Keratinocyte (primary cell): ENCODE results near the gene P3H2. TPM values are rescaled to one million over a fixed set of nuclear protein-coding genes. Genes with fewer than 3 reads are reported as not detected.

Experiments used
- DNase-seq: peaks from one replicate; pipeline ENCODE4 v3.0.0-alpha.2; 2011; ENCODE audit warnings: low read depth, missing footprints, low spot score
- FAIRE-seq: peaks from 2 replicates; lab custom pipeline; 2011; peaks lifted over from hg19 to GRCh38; lab: Jason Lieb, UNC
- H2AFZ ChIP-seq: 2 replicates; pipeline ENCODE4 v1.6.0; 2012; ENCODE audit warnings: low read length, control low read depth, inconsistent platforms; ENCODE audit not compliant: control insufficient read depth
- H3K27ac ChIP-seq: 2 replicates; pipeline ENCODE4 v1.5.1; 2011; ENCODE audit warnings: low read length; ENCODE audit not compliant: control insufficient read depth, insufficient read depth
- H3K27me3 ChIP-seq: 3 replicates; pipeline ENCODE4 v1.6.0; 2011; ENCODE audit warnings: low read length; ENCODE audit not compliant: control insufficient read depth, insufficient read depth; ENCODE audit errors: extremely low read depth
- H3K36me3 ChIP-seq, 2 experiments: 2 replicates in 1 of 2; 3 replicates in 1 of 2; pipeline ENCODE4 v1.5.1; 2011; ENCODE audit warnings: low read length in 2 of 2, mild to moderate bottlenecking in 1 of 2; ENCODE audit not compliant: control insufficient read depth in 2 of 2, insufficient read depth in 2 of 2; ENCODE audit errors: extremely low read depth in 1 of 2
- H3K4me1 ChIP-seq: 3 replicates; pipeline ENCODE4 v1.5.1; 2011; ENCODE audit warnings: low read length; ENCODE audit not compliant: control insufficient read depth, insufficient read depth; ENCODE audit errors: extremely low read depth
- H3K4me2 ChIP-seq: 3 replicates; pipeline ENCODE4 v1.6.0; 2011; ENCODE audit warnings: low read depth, low read length; ENCODE audit not compliant: control insufficient read depth, insufficient read depth; ENCODE audit errors: extremely low read depth
- H3K4me3 ChIP-seq, 3 experiments: fragments of 200-600 bp in 1 of 3; sonication (generic) in 1 of 3; 2 replicates in 2 of 3; 3 replicates in 1 of 3; pipeline ENCODE4 v1.5.1; 2011 to 2016; ENCODE audit warnings: low read length in 3 of 3, mild to moderate bottlenecking in 3 of 3, control low read depth in 2 of 3, inconsistent platforms in 1 of 3, low read depth in 1 of 3, mixed read lengths in 1 of 3, mixed run types in 1 of 3, moderate library complexity in 1 of 3; ENCODE audit not compliant: control insufficient read depth in 2 of 3, insufficient read depth in 2 of 3; ENCODE audit errors: extremely low read depth in 1 of 3
- H3K79me2 ChIP-seq: 2 replicates; pipeline ENCODE4 v1.6.0; 2012; ENCODE audit warnings: low read length; ENCODE audit not compliant: control insufficient read depth, insufficient read depth
- H3K9ac ChIP-seq: 3 replicates; pipeline ENCODE4 v1.6.0; 2011; ENCODE audit warnings: low read length; ENCODE audit not compliant: control insufficient read depth, insufficient read depth; ENCODE audit errors: extremely low read depth
- H3K9me1 ChIP-seq: 3 replicates; pipeline ENCODE4 v1.6.0; 2011; ENCODE audit warnings: low read length; ENCODE audit not compliant: control insufficient read depth, insufficient read depth; ENCODE audit errors: extremely low read depth
- H3K9me3 ChIP-seq: 2 replicates; pipeline ENCODE4 v1.5.1; 2012; ENCODE audit warnings: low read depth, low read length; ENCODE audit not compliant: control insufficient read depth
- H4K20me1 ChIP-seq: 3 replicates; pipeline ENCODE4 v1.6.0; 2011; ENCODE audit warnings: low read length; ENCODE audit not compliant: control insufficient read depth, insufficient read depth; ENCODE audit errors: extremely low read depth
- EZH2 ChIP-seq: IDR thresholded peaks from one replicate; pipeline ENCODE4 v1.6.1; 2012; ENCODE audit warnings: inconsistent platforms, mild to moderate bottlenecking, low read length, moderate library complexity
- dilution Hi-C: fragments of 300-500 bp; cut with MboI; formaldehyde crosslinking; loops from one replicate; pipeline ENCODE4 v1.7.0; 2020; ENCODE audit warnings: low sequenced_read_pairs; ENCODE audit not compliant: extremely low pct_ligation_motif_present
- polyA plus RNA-seq, 5 experiments: library from polyadenylated mRNA; depleted of rRNA in 3 of 5; stranded (reverse) in 3 of 5; stranded (forward) in 1 of 5; unstranded in 1 of 5; fragments of >200 nt; gene quantifications; 1 replicate in 1 of 5; 2 replicates in 3 of 5; 3 replicates in 1 of 5; pipeline versions ENCODE4 v1.2.1 to v1.2.3, GENCODE V29; 2011 to 2012; ENCODE audit warnings: missing spikeins in 2 of 5, low read depth in 1 of 5, low replicate concordance in 1 of 5
- TF ChIP-seq, protein P1 (sequence below), 3 experiments: IDR thresholded peaks in 1 of 3; conservative IDR thresholded peaks in 1 of 3; optimal IDR thresholded peaks in 1 of 3; 2 replicates in 2 of 3; 3 replicates in 1 of 3; pipeline versions ENCODE3 to v1.5.1; 2011; ENCODE audit warnings: low read length in 3 of 3, mild to moderate bottlenecking in 3 of 3, moderate library complexity in 2 of 3, control low read depth in 1 of 3, inconsistent platforms in 1 of 3; ENCODE audit not compliant: insufficient read depth in 2 of 3; ENCODE audit errors: extremely low read depth in 1 of 3

Gene P3H2
- polyA plus RNA-seq, 1 donor (not counting 4 experiments of a cell fraction or from before 2014, with no cell fraction given), result 115 TPM

DNA sequence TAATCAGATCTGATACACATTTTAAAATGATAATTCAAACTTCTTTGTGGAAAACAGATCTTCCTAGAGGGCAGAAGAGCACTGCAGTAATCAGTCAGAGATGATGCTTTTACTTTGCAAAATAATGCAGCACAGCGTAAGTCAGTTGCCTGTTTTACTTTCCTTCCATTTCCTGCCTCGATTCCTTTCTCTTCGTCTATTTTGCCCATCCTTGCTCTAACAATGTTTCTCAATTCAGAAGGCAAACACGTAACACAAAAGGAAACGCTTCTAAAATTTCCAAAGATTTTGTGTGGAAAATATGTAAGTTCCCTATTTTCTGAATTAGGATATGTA lies 119.9 kb downstream of the P3H2 start:
- H3K4me2 ChIP-seq, result no peak overlapping the region
- DNase-seq (no peak), FAIRE-seq (no peak)
- H4K20me1 ChIP-seq, result no peaks in the 10 kb centered on the region
- H3K9ac ChIP-seq, result no peak overlapping the region
- H3K36me3 ChIP-seq, result no peaks in the 10 kb centered on the region
- no peaks in the 10 kb centered on the region for H3K9me1 ChIP-seq
- H3K9me3 ChIP-seq, result no peaks in the 10 kb centered on the region
- H3K79me2 ChIP-seq, result peaks cover 22% of the 10 kb centered on the region
- TF ChIP-seq EZH2, result no peak
- TF ChIP-seq, protein P1, sequence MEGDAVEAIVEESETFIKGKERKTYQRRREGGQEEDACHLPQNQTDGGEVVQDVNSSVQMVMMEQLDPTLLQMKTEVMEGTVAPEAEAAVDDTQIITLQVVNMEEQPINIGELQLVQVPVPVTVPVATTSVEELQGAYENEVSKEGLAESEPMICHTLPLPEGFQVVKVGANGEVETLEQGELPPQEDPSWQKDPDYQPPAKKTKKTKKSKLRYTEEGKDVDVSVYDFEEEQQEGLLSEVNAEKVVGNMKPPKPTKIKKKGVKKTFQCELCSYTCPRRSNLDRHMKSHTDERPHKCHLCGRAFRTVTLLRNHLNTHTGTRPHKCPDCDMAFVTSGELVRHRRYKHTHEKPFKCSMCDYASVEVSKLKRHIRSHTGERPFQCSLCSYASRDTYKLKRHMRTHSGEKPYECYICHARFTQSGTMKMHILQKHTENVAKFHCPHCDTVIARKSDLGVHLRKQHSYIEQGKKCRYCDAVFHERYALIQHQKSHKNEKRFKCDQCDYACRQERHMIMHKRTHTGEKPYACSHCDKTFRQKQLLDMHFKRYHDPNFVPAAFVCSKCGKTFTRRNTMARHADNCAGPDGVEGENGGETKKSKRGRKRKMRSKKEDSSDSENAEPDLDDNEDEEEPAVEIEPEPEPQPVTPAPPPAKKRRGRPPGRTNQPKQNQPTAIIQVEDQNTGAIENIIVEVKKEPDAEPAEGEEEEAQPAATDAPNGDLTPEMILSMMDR (optimal IDR thresholded peaks at IDR 0.05 in 1 of 3, IDR thresholded peaks at IDR 0.05 in 1 of 3, conservative IDR thresholded peaks at IDR 0.05 in 1 of 3; ENCODE audit: extremely low read depth in 1 of 3, insufficient read depth in 2 of 3, low read length in 3 of 3), result no peak
- H3K27ac ChIP-seq, result no peak overlapping the region
- no peak overlapping the region for H2AFZ ChIP-seq
- H3K4me1 ChIP-seq, result peaks cover 10% of the 10 kb centered on the region
- H3K4me3 ChIP-seq, result no peak overlapping the region
- dilution Hi-C loops, result no loop called here
- no peaks in the 10 kb centered on the region for H3K27me3 ChIP-seq

DNA sequence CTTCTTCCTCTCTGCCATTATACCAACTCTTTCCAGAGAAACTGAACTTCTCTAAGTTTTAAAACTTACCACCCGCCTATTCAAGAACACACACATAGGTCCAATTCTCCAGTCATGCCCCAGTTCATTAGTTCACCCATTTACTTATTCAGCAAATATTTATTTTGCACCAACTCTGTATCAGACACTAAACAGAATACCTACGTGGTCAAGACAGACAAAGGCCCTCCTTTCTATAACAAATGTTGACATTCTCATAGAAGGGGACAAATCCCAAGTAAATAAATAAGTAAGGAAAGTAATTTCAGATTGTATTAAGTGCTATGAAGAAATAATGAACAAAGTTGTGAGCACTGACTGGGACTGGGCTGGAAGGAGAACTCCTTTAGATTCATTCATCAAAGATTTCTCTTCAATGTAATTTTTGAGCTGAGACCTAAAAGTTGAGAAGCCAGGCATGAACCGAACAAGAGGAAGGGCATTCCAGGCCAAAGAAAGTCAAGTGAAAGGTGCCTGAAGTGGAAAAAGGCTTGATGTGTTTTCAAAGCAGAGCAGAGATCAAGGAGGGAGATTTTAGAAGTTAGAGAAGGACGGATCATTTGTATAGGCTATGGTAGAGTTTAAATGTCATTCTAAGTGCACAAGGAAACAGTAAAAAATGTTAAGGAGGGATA lies 120.4 kb downstream of the P3H2 start:
- H3K4me1 ChIP-seq, result peaks cover 10% of the 10 kb centered on the region
- no peaks in the 10 kb centered on the region for H3K9me1 ChIP-seq
- H3K27ac ChIP-seq, result no peak overlapping the region
- H3K79me2 ChIP-seq, result peaks cover 22% of the 10 kb centered on the region
- dilution Hi-C loops, result no loop called here
- no peak for DNase-seq
- H3K4me2 ChIP-seq, result no peak overlapping the region
- H3K27me3 ChIP-seq, result no peaks in the 10 kb centered on the region
- H2AFZ ChIP-seq, result no peak overlapping the region
- H3K9me3 ChIP-seq, result no peaks in the 10 kb centered on the region
- FAIRE-seq, result no peak
- no peak overlapping the region for H3K4me3 ChIP-seq
- no peaks in the 10 kb centered on the region for H4K20me1 ChIP-seq
- no peaks in the 10 kb centered on the region for H3K36me3 ChIP-seq
- H3K9ac ChIP-seq, result no peak overlapping the region
- TF ChIP-seq, protein P1 (optimal IDR thresholded peaks at IDR 0.05 in 1 of 3, IDR thresholded peaks at IDR 0.05 in 1 of 3, conservative IDR thresholded peaks at IDR 0.05 in 1 of 3; ENCODE audit: extremely low read depth in 1 of 3, insufficient read depth in 2 of 3, low read length in 3 of 3), result no peak
- TF ChIP-seq EZH2, result no peak
